HCT116 (cell line): ENCODE measurements around the gene TMEM119. TPM values are rescaled to one million over a fixed set of nuclear protein-coding genes. Genes with fewer than 3 reads are reported as not detected.

Source experiments
- ATAC-seq: fragments of 200-7000 bp; cut with Tn5 transposase; 2 replicates; pipeline ENCODE4 v1.9.1; 2020; ENCODE audit warnings: mild to moderate bottlenecking, moderate library complexity
- BruUV-seq: library from RNA; stranded (reverse); fragments of 400-500 nt; replicated peaks from 2 replicates; lab custom pipeline; 2021; lab: Mats Ljungman, UMichigan
- CTCF ChIA-PET: fragments of 300-600 bp; sonication (Branson Sonifier 250); formaldehyde crosslinking; loops from one replicate; lab custom pipeline; 2021; ENCODE audit warnings: antibody characterized with exemption; lab: Charles Lee
- POLR2A ChIA-PET: fragments of 300-600, 350-600 bp; sonication (Branson Sonifier 250); formaldehyde crosslinking; loops from one replicate; lab custom pipeline; 2021; ENCODE audit warnings: antibody characterized with exemption; lab: Charles Lee
- RAD21 ChIA-PET, 2 experiments: fragments of 300-600 bp; sonication (Branson Sonifier 250); formaldehyde crosslinking; loops; one replicate each; lab custom pipeline; 2023; ENCODE audit warnings: low total read pairs in 2 of 2; ENCODE audit not compliant: uncharacterized antibody in 2 of 2, unreplicated experiment in 2 of 2, low non-redundant PET in 1 of 2; lab: Charles Lee
- DNase-seq: peaks from one replicate; pipeline ENCODE4 v3.0.0-alpha.2; 2010; ENCODE audit warnings: low read depth, low spot score
- H2AFZ ChIP-seq: fragments of 200-600 bp; shearing (Covaris generic), sonication (generic); 2 replicates; pipeline ENCODE4 v1.6.1; 2017; ENCODE audit warnings: low read depth, mixed run types, mixed read lengths, antibody characterized with exemption, low read length; ENCODE audit not compliant: poor library complexity, severe bottlenecking
- H3K27ac ChIP-seq: 2 replicates; pipeline ENCODE4 v1.5.1; 2012; ENCODE audit warnings: low read depth, low read length
- H3K27me3 ChIP-seq: fragments of 200-600 bp; sonication (generic); 2 replicates; pipeline ENCODE4 v1.6.1; 2016; ENCODE audit warnings: mixed run types, low read length, mixed read lengths; ENCODE audit not compliant: insufficient read depth
- H3K36me3 ChIP-seq, 2 experiments: fragments of 200-500 bp in 1 of 2; fragments of 200-600 bp in 1 of 2; sonication (Bioruptor generic) in 1 of 2; sonication (generic) in 1 of 2; 2 replicates each; pipeline versions ENCODE4 v1.5.1 to v1.6.1; 2014 to 2016; ENCODE audit warnings: low read length in 2 of 2, inconsistent platforms in 1 of 2, mixed read lengths in 1 of 2, mixed run types in 1 of 2; ENCODE audit not compliant: insufficient read depth in 2 of 2, control insufficient read depth in 1 of 2
- H3K4me1 ChIP-seq, 2 experiments: fragments of 200-600 bp in 1 of 2; sonication (generic) in 1 of 2; 2 replicates each; pipeline versions ENCODE4 v1.5.1 to v1.6.1; 2012 to 2017; ENCODE audit warnings: low read length in 2 of 2, inconsistent platforms in 1 of 2, mild to moderate bottlenecking in 1 of 2, mixed read lengths in 1 of 2, mixed run types in 1 of 2, moderate library complexity in 1 of 2; ENCODE audit not compliant: insufficient read depth in 2 of 2, control insufficient read depth in 1 of 2
- H3K4me2 ChIP-seq: fragments of 200-600 bp; sonication (generic); 2 replicates; pipeline ENCODE4 v1.6.1; 2017; ENCODE audit warnings: mixed run types, low read length, mixed read lengths
- H3K4me3 ChIP-seq, 2 experiments: fragments of 200-600 bp in 1 of 2; sonication (generic) in 1 of 2; replicated peaks in 1 of 2; 2 replicates each; pipeline ENCODE4 v1.5.1; 2011 to 2016; ENCODE audit warnings: low read length in 2 of 2, control low read depth in 1 of 2, low read depth in 1 of 2, mild to moderate bottlenecking in 1 of 2, mixed read lengths in 1 of 2, mixed run types in 1 of 2
- H3K79me2 ChIP-seq: fragments of 200-600 bp; sonication (generic); 2 replicates; pipeline ENCODE4 v1.6.1; 2017; ENCODE audit warnings: mild to moderate bottlenecking, mixed run types, low read length, moderate library complexity, mixed read lengths; ENCODE audit not compliant: insufficient read depth
- H3K9ac ChIP-seq: fragments of 200-600 bp; sonication (generic); 2 replicates; pipeline ENCODE4 v1.6.1; 2016; ENCODE audit warnings: low read length, mixed read lengths
- H3K9me2 ChIP-seq: fragments of 200-600 bp; sonication (generic), shearing (Covaris generic); 2 replicates; pipeline ENCODE4 v1.6.1; 2017; ENCODE audit warnings: mixed run types, mild to moderate bottlenecking, moderate library complexity; ENCODE audit not compliant: insufficient read depth
- H3K9me3 ChIP-seq, 2 experiments: fragments of 200-500 bp in 1 of 2; fragments of 200-600 bp in 1 of 2; sonication (Bioruptor generic) in 1 of 2; sonication (generic) in 1 of 2; 2 replicates each; pipeline ENCODE4 v1.6.1; 2014 to 2017; ENCODE audit warnings: low read length in 2 of 2, mixed read lengths in 2 of 2, inconsistent platforms in 1 of 2, low read depth in 1 of 2, mild to moderate bottlenecking in 1 of 2, mixed run types in 1 of 2, moderate library complexity in 1 of 2; ENCODE audit not compliant: control insufficient read depth in 1 of 2, insufficient read depth in 1 of 2
- H4K20me1 ChIP-seq: fragments of 200-600 bp; sonication (generic), shearing (Covaris generic); 2 replicates; pipeline ENCODE4 v1.6.1; 2017; ENCODE audit warnings: mixed run types, mild to moderate bottlenecking, moderate library complexity; ENCODE audit not compliant: insufficient read depth
- CBX3 ChIP-seq: IDR thresholded peaks from 2 replicates; pipeline ENCODE4 v1.6.1; 2012; ENCODE audit warnings: low read depth
- EZH2phosphoT487 ChIP-seq: fragments of 200-600 bp; IDR thresholded peaks from 2 replicates; pipeline ENCODE4 v1.6.1; 2018; ENCODE audit warnings: antibody characterized with exemption, borderline replicate concordance
- JUND ChIP-seq: IDR thresholded peaks from 2 replicates; pipeline ENCODE4 v1.6.1; 2012
- MAX ChIP-seq: IDR thresholded peaks from 2 replicates; pipeline ENCODE4 v1.6.1; 2012
- POLR2AphosphoS5 ChIP-seq: IDR thresholded peaks from 2 replicates; pipeline ENCODE4 v1.6.1; 2011; ENCODE audit warnings: mild to moderate bottlenecking, low read depth, low read length, moderate library complexity
- SIN3A ChIP-seq: IDR thresholded peaks from 2 replicates; pipeline ENCODE4 v1.6.1; 2012; ENCODE audit warnings: low read depth
- YY1 ChIP-seq: IDR thresholded peaks from 2 replicates; pipeline ENCODE4 v1.6.1; 2011; ENCODE audit warnings: low read length, low read depth, moderate library complexity, mild to moderate bottlenecking; ENCODE audit not compliant: insufficient replicate concordance; ENCODE audit errors: extremely low read depth
- ZBTB33 ChIP-seq: IDR thresholded peaks from 2 replicates; pipeline ENCODE4 v1.6.1; 2011; ENCODE audit warnings: mild to moderate bottlenecking, low read length, moderate library complexity; ENCODE audit not compliant: insufficient replicate concordance; ENCODE audit errors: extremely low read depth
- ZFX ChIP-seq: fragments of 450-650 bp; IDR thresholded peaks from 2 replicates; pipeline ENCODE4 v1.6.1; 2017
- ZNF274 ChIP-seq: fragments of 200-500 bp; sonication (Bioruptor generic); IDR thresholded peaks from 2 replicates; pipeline ENCODE4 v1.6.1; 2014; ENCODE audit warnings: mild to moderate bottlenecking, low read depth, low read length, inconsistent platforms
- intact Hi-C: fragments of 100-400 bp; cut with micrococcal nuclease; formaldehyde crosslinking; loops from 2 replicates; pipeline ENCODE4 v1.10.0; 2022
- total RNA-seq: library from RNA; stranded (reverse); gene quantifications from one replicate; pipeline ENCODE4 v1.2.1, GENCODE V29; 2021; ENCODE audit not compliant: unreplicated experiment

TMEM119 gene
- total RNA-seq, 1 experiment from 2014 or later = not detected

GRCh38 chr12:108586306-108586705, 11.6 kb downstream of the TMEM119 start:
- H3K36me3 ChIP-seq = no peaks in the 10 kb centered on the region
- H3K9me2 ChIP-seq = no peaks in the 10 kb centered on the region
- ATAC-seq = no peak
- H3K4me1 ChIP-seq = no peaks in the 10 kb centered on the region
- no peaks in the 10 kb centered on the region for H4K20me1 ChIP-seq
- no peaks in the 10 kb centered on the region for H3K9me3 ChIP-seq
- CTCF ChIA-PET = no interaction called here
- no peaks in the 10 kb centered on the region for H3K79me2 ChIP-seq
- H3K27ac ChIP-seq = no peak overlapping the region
- no peak overlapping the region for H2AFZ ChIP-seq
- POLR2A ChIA-PET = no interaction called here
- RAD21 ChIA-PET = no interaction called here
- H3K27me3 ChIP-seq = no peaks in the 10 kb centered on the region
- TF ChIP-seq YY1 = no peak
- no peak for TF ChIP-seq MAX
- TF ChIP-seq POLR2AphosphoS5 = no peak
- no peak for TF ChIP-seq ZFX
- no peak for TF ChIP-seq ZNF274
- no peak for TF ChIP-seq CBX3
- no peak for TF ChIP-seq SIN3A
- TF ChIP-seq JUND = no peak
- no peak for TF ChIP-seq ZBTB33
- TF ChIP-seq EZH2phosphoT487 = no peak
- no peak overlapping the region for H3K4me2 ChIP-seq
- H3K9ac ChIP-seq = no peak overlapping the region
- BruUV-seq = no TSS peak
- intact Hi-C loops = no loop called here
- no peak overlapping the region for H3K4me3 ChIP-seq
- DNase-seq = no peak
